A673 (cell line): Measurements from ENCODE around the gene MOK. TPM values are rescaled to one million over a fixed set of nuclear protein-coding genes. Genes with fewer than 3 reads are reported as not detected.

Source experiments
- BruUV-seq: library from RNA; stranded (reverse); fragments of 400-500 nt; replicated peaks from 2 replicates; lab custom pipeline; 2021; lab: Mats Ljungman, UMichigan
- CTCF ChIA-PET: fragments of 300-600 bp; sonication (Branson Sonifier 250); formaldehyde crosslinking; loops from one replicate; lab custom pipeline; 2022; ENCODE audit warnings: antibody characterized with exemption; lab: Charles Lee
- POLR2A ChIA-PET: fragments of 300-600 bp; sonication (Branson Sonifier 250); formaldehyde crosslinking; loops from one replicate; lab custom pipeline; 2022; ENCODE audit warnings: antibody characterized with exemption; ENCODE audit not compliant: low non-redundant PET; lab: Charles Lee
- DNase-seq: peaks from one replicate; pipeline ENCODE4 v3.0.0-alpha.2; 2015; ENCODE audit warnings: low spot score
- H3K27ac ChIP-seq: fragments of 200-600 bp; sonication (generic); 2 replicates; pipeline ENCODE4 v1.5.1; 2016; ENCODE audit warnings: mixed run types, low read depth, mild to moderate bottlenecking, mixed read lengths, antibody characterized with exemption, low read length; ENCODE audit not compliant: poor library complexity, severe bottlenecking
- H3K27me3 ChIP-seq: fragments of 200-600 bp; sonication (generic); replicated peaks from 2 replicates; pipeline ENCODE4 v1.6.1; 2017; ENCODE audit warnings: mixed run types, low read depth, mild to moderate bottlenecking, mixed read lengths, antibody characterized with exemption, low read length; ENCODE audit not compliant: insufficient read depth, poor library complexity
- H3K36me3 ChIP-seq: fragments of 200-600 bp; sonication (generic); 2 replicates; pipeline ENCODE4 v1.6.1; 2016; ENCODE audit warnings: mixed run types, mild to moderate bottlenecking, mixed read lengths, antibody characterized with exemption, low read length; ENCODE audit not compliant: insufficient read depth, poor library complexity, severe bottlenecking
- H3K4me1 ChIP-seq: fragments of 200-600 bp; sonication (generic); 2 replicates; pipeline ENCODE4 v1.6.1; 2017; ENCODE audit warnings: mixed run types, mild to moderate bottlenecking, mixed read lengths, antibody characterized with exemption, low read length; ENCODE audit not compliant: insufficient read depth, poor library complexity, severe bottlenecking
- H3K4me3 ChIP-seq: fragments of 200-600 bp; sonication (generic); 2 replicates; pipeline ENCODE4 v1.5.1; 2016; ENCODE audit warnings: low read depth, mixed run types, mild to moderate bottlenecking, mixed read lengths, low read length; ENCODE audit not compliant: poor library complexity, severe bottlenecking
- H3K9me3 ChIP-seq: fragments of 200-600 bp; sonication (generic); 2 replicates; pipeline ENCODE4 v1.6.1; 2016; ENCODE audit warnings: mixed run types, low read depth, mild to moderate bottlenecking, mixed read lengths, antibody characterized with exemption, low read length; ENCODE audit not compliant: poor library complexity, severe bottlenecking
- CTCF ChIP-seq: fragments of 300-800, 200-600 bp; sonication (generic); conservative IDR thresholded peaks from 2 replicates; pipeline ENCODE4 v1.5.1; 2017; ENCODE audit warnings: low read depth, mild to moderate bottlenecking, antibody characterized with exemption, low read length, moderate library complexity, mixed read lengths
- EZH2 ChIP-seq: fragments of 200-600 bp; sonication (generic); IDR thresholded peaks from 2 replicates; pipeline ENCODE4 v1.6.1; 2017; ENCODE audit warnings: borderline replicate concordance, low read depth, mild to moderate bottlenecking, mixed read lengths, antibody characterized with exemption, low read length; ENCODE audit not compliant: poor library complexity, severe bottlenecking
- intact Hi-C: fragments of 100-400 bp; cut with micrococcal nuclease; formaldehyde crosslinking; loops from one replicate; pipeline ENCODE4 v1.10.0; 2022; ENCODE audit not compliant: unreplicated experiment
- total RNA-seq: library from RNA; stranded (reverse); gene quantifications from 2 replicates; pipeline ENCODE4 v1.2.3, GENCODE V29; 2021

MOK gene
- total RNA-seq, 1 experiment from 2014 or later, result 27.4 TPM

- H3K9me3 ChIP-seq, result no peaks in the 10 kb centered on the region
- DNase-seq, result peak; percentile 47
- no peaks in the 10 kb centered on the region for H3K27me3 ChIP-seq
- H3K36me3 ChIP-seq, result no peaks in the 10 kb centered on the region
- BruUV-seq, result no TSS peak
- H3K4me3 ChIP-seq, result no peak overlapping the region
- intact Hi-C loops, result no loop called here
- peak overlapping the region; percentile 67 for H3K27ac ChIP-seq
- no peak for TF ChIP-seq EZH2
- TF ChIP-seq CTCF, result no peak
- ChIA-PET POLR2A (no interaction called here), CTCF (no interaction called here)
- H3K4me1 ChIP-seq, result peaks cover 7% of the 10 kb centered on the region
Observed at GRCh38 chr14:102227184-102227964, 77.6 kb downstream of the MOK start.

GRCh38 chr14:102226356-102227125, 78.4 kb downstream of the MOK start:
- Histone ChIP-seq H3K27ac (peak overlapping the region; percentile 67), H3K36me3 (no peaks in the 10 kb centered on the region), H3K27me3 (no peaks in the 10 kb centered on the region), H3K9me3 (no peaks in the 10 kb centered on the region), H3K4me3 (no peak overlapping the region), H3K4me1 (peaks cover 14% of the 10 kb centered on the region)
- DNase-seq, result no peak
- CTCF ChIA-PET, result no interaction called here
- POLR2A ChIA-PET, result no interaction called here
- no TSS peak for BruUV-seq
- TF ChIP-seq CTCF, result no peak
- TF ChIP-seq EZH2, result no peak
- intact Hi-C loops, result no loop called here

GRCh38 chr14:102225936-102226335, 79.0 kb downstream of the MOK start:
- CTCF ChIA-PET, result no interaction called here
- H3K4me1 ChIP-seq, result peaks cover 17% of the 10 kb centered on the region
- no peaks in the 10 kb centered on the region for H3K36me3 ChIP-seq
- intact Hi-C loops, result no loop called here
- TF ChIP-seq EZH2 (no peak), CTCF (no peak)
- no peaks in the 10 kb centered on the region for H3K27me3 ChIP-seq
- H3K9me3 ChIP-seq, result no peaks in the 10 kb centered on the region
- POLR2A ChIA-PET, result interaction anchor here (0.5 kb wide), 1 partner anchor 134 kb away, joined by 3 read pairs; no protein-coding TSS in a partner anchor
- no peak for DNase-seq
- no TSS peak for BruUV-seq
- no peak overlapping the region for H3K4me3 ChIP-seq
- H3K27ac ChIP-seq, result no peak overlapping the region
